GM23248 (cell line): Measurements from ENCODE around the gene COG5. TPM values are rescaled to one million over a fixed set of nuclear protein-coding genes. Genes with fewer than 3 reads are reported as not detected.
A peak's percentile ranks its signal among the peaks of the same experiment; 100 is the strongest.

Experiments used
- DNase-seq: peaks from one replicate; pipeline ENCODE4 v3.0.0-alpha.2; 2015
- H2AFZ ChIP-seq: fragments of 200-600 bp; sonication (generic); 2 replicates; pipeline ENCODE4 v1.6.1; 2016; ENCODE audit warnings: antibody characterized with exemption
- H3F3A ChIP-seq: fragments of 200-600 bp; sonication (generic); 2 replicates; pipeline ENCODE4 v1.6.1; 2016; ENCODE audit warnings: mild to moderate bottlenecking, antibody characterized with exemption, mixed run types; ENCODE audit not compliant: insufficient read depth
- H3K27ac ChIP-seq: fragments of 200-600 bp; sonication (generic); 2 replicates; pipeline ENCODE4 v1.5.1; 2016; ENCODE audit warnings: mild to moderate bottlenecking
- H3K27me3 ChIP-seq: fragments of 200-600 bp; sonication (generic); replicated peaks from 2 replicates; pipeline ENCODE4 v1.6.1; 2016; ENCODE audit warnings: mild to moderate bottlenecking; ENCODE audit not compliant: insufficient read depth
- H3K36me3 ChIP-seq: fragments of 200-600 bp; sonication (generic); 2 replicates; pipeline ENCODE4 v1.6.1; 2016; ENCODE audit warnings: low read depth, mild to moderate bottlenecking
- H3K4me1 ChIP-seq: fragments of 200-600 bp; sonication (generic); 2 replicates; pipeline ENCODE4 v1.6.1; 2016; ENCODE audit warnings: mild to moderate bottlenecking; ENCODE audit not compliant: insufficient read depth
- H3K4me2 ChIP-seq: fragments of 200-600 bp; sonication (generic); one replicate; pipeline ENCODE4 v1.6.1; 2016; ENCODE audit warnings: mild to moderate bottlenecking; ENCODE audit not compliant: unreplicated experiment
- H3K4me3 ChIP-seq: fragments of 200-600 bp; sonication (generic); 2 replicates; pipeline ENCODE4 v1.5.1; 2016; ENCODE audit warnings: mild to moderate bottlenecking
- H3K79me2 ChIP-seq: fragments of 200-600 bp; sonication (generic); 2 replicates; pipeline ENCODE4 v1.6.1; 2016; ENCODE audit warnings: mild to moderate bottlenecking; ENCODE audit not compliant: insufficient read depth
- H3K9ac ChIP-seq: fragments of 200-600 bp; sonication (generic); 2 replicates; pipeline ENCODE4 v1.6.1; 2016; ENCODE audit warnings: mild to moderate bottlenecking
- H3K9me2 ChIP-seq: fragments of 200-600 bp; sonication (generic); 2 replicates; pipeline ENCODE4 v1.6.1; 2016; ENCODE audit warnings: mixed run types, mild to moderate bottlenecking, moderate library complexity; ENCODE audit not compliant: insufficient read depth
- H3K9me3 ChIP-seq: fragments of 200-600 bp; sonication (generic); one replicate; pipeline ENCODE4 v1.6.1; 2017; ENCODE audit warnings: low read depth
- H4K20me1 ChIP-seq: fragments of 200-600 bp; sonication (generic); 2 replicates; pipeline ENCODE4 v1.6.0; 2016; ENCODE audit not compliant: insufficient read depth
- EZH2 ChIP-seq: fragments of 200-600 bp; sonication (generic); IDR thresholded peaks from 2 replicates; pipeline ENCODE4 v1.6.1; 2018; ENCODE audit warnings: antibody characterized with exemption, mild to moderate bottlenecking; ENCODE audit not compliant: insufficient read depth, poor library complexity, severe bottlenecking
- EZH2phosphoT487 ChIP-seq: fragments of 200-600 bp; sonication (generic); IDR thresholded peaks from 2 replicates; pipeline ENCODE4 v1.6.1; 2018; ENCODE audit warnings: antibody characterized with exemption, moderate library complexity, mild to moderate bottlenecking, low read depth; ENCODE audit not compliant: insufficient read depth
- WGBS, 2 experiments: methylation state at CpG; one replicate each; pipeline ENCODE4 v1.1.6; 2015 to 2017; ENCODE audit warnings: low lambda C conversion rate in 2 of 2, low coverage in 1 of 2; ENCODE audit errors: missing lambda C conversion rate in 2 of 2; 5-methylcytosine and 5-hydroxymethylcytosine counted together
- in situ Hi-C: fragments of 300-500 bp; cut with MboI; formaldehyde crosslinking; loops from 2 replicates; pipeline ENCODE4 v1.15.0; 2020
- polyA plus RNA-seq: library from polyadenylated mRNA; unstranded; fragments of >200 nt; fragmentation: Nextera tagmentation; extraction: Ambion mirVana; gene quantifications from 2 replicates; pipeline ENCODE4 v1.2.1, GENCODE V29; 2016
- total RNA-seq: library from RNA; depleted of rRNA; stranded (reverse); fragments of >200 nt; shearing (Covaris generic); gene quantifications from 2 replicates; pipeline ENCODE4 v1.2.3, GENCODE V29; 2014

The COG5 gene
- total and polyA plus RNA-seq, 2 experiments from 2014 or later = 20.7 to 26.0 TPM

DNA sequence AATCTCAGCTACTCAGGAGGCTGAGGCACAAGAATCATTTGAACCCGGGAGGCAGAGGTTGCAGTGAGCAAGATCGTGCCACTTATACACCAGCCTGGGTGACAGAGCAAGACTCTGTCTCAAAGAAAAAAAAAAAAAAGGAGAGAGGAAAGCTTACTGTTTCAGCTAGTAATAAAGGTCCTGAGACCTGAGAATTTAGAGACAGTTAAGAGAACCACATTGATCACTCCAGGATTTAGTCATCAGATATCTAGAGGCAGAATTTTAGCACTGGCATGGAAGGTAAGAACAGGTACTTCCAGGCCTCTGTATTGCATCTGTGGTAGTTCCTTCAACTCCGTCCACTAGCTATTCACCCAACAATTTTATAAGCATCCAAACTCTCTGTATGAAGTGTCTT, 7.8 kb downstream of the COG5 start:
- Histone ChIP-seq H4K20me1 (no peaks in the 10 kb centered on the region), H3K4me3 (no peak overlapping the region), H3K9ac (no peak overlapping the region), H3K27ac (no peak overlapping the region), H3K4me1 (peaks cover 15% of the 10 kb centered on the region), H3F3A (peaks cover 18% of the 10 kb centered on the region), H2AFZ (no peak overlapping the region), H3K79me2 (peaks cover 64% of the 10 kb centered on the region), H3K27me3 (no peaks in the 10 kb centered on the region), H3K9me2 (no peaks in the 10 kb centered on the region), H3K36me3 (peaks cover 25% of the 10 kb centered on the region), H3K9me3 (no peaks in the 10 kb centered on the region), H3K4me2 (no peak overlapping the region)
- in situ Hi-C loops = no loop called here
- no peak for DNase-seq
- WGBS, 2 experiments = 94 to 96% methylated on average over 3 of the region's 3 CpGs
- TF ChIP-seq EZH2 (no peak), EZH2phosphoT487 (no peak)

DNA sequence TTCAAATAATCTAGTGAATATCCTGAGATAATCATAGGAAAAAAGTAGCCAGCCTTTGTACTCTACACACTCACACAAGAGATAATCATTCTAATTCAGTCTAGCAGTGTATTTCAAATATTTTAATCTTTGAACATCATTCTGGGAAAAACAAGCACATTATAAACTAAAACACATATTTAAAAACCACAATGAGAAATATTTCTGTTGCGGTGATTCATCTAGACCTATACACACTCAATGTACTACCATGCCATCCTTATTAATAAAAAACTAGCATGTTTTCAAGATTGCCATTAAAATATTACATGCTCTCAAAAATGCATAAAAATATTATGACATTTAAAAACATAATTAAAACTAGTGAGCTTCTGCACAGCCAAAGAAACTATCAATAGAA, 11.8 kb downstream of the COG5 start:
- Histone ChIP-seq H3K4me1 (no peaks in the 10 kb centered on the region), H3K27ac (no peak overlapping the region), H3K9ac (no peak overlapping the region), H3K4me3 (no peak overlapping the region), H3K9me3 (no peaks in the 10 kb centered on the region), H3K79me2 (peaks cover 41% of the 10 kb centered on the region), H2AFZ (no peak overlapping the region), H3K36me3 (peaks cover 17% of the 10 kb centered on the region), H3F3A (no peaks in the 10 kb centered on the region), H4K20me1 (no peaks in the 10 kb centered on the region), H3K4me2 (no peak overlapping the region), H3K9me2 (no peaks in the 10 kb centered on the region), H3K27me3 (no peaks in the 10 kb centered on the region)
- DNase-seq = peak; percentile 12
- no peak for TF ChIP-seq EZH2phosphoT487
- in situ Hi-C loops = no loop called here
- 63 to 70% methylated on average over 1 of the region's 1 CpG for WGBS, 2 experiments

DNA sequence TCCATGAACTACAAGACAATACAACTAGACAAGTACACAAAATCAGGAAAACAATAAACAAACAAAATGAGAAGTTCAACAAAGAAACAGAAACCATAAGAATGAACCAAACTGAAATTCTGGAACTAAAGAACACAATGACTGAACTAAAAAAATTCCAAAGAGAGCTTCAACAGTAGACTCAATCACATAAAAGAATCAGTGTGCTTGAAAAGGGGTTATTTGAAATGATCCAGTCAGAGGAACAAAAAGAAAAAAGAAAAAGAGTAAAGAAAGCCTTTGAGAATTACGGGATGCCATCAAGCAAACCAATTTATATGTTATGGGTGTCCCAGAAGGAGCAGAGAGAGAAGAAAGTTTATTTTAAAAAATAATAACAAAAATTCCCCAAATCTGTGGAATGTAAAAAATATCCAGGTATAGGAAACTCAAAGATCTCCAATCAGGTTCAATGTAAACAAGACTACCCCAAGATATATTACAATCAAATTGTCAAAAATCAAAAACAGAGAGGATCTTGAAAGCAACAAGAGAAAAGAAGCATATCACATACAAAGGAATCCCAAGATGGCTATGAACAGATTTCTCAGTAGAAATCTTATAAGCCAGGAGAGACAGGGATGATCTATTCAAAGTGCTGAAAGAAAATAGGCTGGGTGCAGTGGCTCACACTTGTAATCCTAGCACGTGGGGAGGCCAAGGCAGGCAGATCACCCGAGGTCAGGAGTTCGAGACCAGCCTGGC, 18.7 kb downstream of the COG5 start:
- Histone ChIP-seq H3K4me3 (no peak overlapping the region), H3K79me2 (peaks cover 40% of the 10 kb centered on the region), H4K20me1 (no peaks in the 10 kb centered on the region), H3K9me3 (no peaks in the 10 kb centered on the region), H3F3A (no peaks in the 10 kb centered on the region), H3K36me3 (peaks cover 13% of the 10 kb centered on the region), H3K9ac (no peak overlapping the region), H2AFZ (no peak overlapping the region), H3K27me3 (no peaks in the 10 kb centered on the region), H3K4me2 (no peak overlapping the region), H3K9me2 (no peaks in the 10 kb centered on the region), H3K4me1 (no peaks in the 10 kb centered on the region), H3K27ac (no peak overlapping the region)
- no peak for TF ChIP-seq EZH2
- no peak for TF ChIP-seq EZH2phosphoT487
- in situ Hi-C loops = no loop called here
- 92% methylated on average over 4 of the region's 4 CpGs for WGBS, 2 experiments
- no peak for DNase-seq

DNA sequence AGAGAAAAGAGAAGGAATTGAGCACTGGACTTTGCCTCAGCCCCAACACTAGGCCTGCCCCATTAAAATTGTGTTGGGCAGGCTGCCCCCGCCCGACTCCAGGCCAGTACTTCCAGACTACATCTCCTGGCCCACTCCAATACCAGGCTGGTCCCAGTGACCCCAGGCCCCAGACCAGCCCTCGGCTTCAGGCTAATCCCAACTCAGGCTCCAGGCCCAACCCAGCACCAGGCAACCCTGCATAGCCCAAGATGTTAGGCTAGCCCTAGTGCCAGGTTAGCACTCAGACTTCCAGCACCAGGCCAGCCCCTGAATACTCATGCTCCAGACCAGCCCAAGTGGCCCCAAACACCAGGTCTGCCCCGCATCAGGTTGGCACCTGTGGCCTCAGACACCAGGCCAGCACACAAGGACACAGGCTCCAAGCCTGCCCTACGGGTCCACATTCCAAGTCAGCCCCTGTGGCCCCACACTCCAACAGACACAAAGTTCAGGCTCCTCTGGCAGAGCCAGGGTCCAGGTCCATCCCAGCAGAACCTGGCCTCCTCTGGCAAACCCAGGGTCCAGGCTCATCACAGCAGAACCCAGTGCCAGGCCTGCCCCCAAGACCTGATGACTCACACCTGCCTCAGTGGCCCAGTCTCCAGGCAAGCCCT, 20.3 kb downstream of the COG5 start:
- H3K4me1 ChIP-seq = no peaks in the 10 kb centered on the region
- H3K9me3 ChIP-seq = no peaks in the 10 kb centered on the region
- peaks cover 35% of the 10 kb centered on the region for H3K79me2 ChIP-seq
- no peak overlapping the region for H3K4me3 ChIP-seq
- no peak for DNase-seq
- H3K9me2 ChIP-seq = no peaks in the 10 kb centered on the region
- no peak overlapping the region for H2AFZ ChIP-seq
- no peak for TF ChIP-seq EZH2
- TF ChIP-seq EZH2phosphoT487 = no peak
- no peaks in the 10 kb centered on the region for H4K20me1 ChIP-seq
- H3F3A ChIP-seq = no peaks in the 10 kb centered on the region
- 88 to 91% methylated on average over 5 of the region's 5 CpGs for whole genome bisulfite sequencing, 2 experiments
- H3K4me2 ChIP-seq = no peak overlapping the region
- peaks cover 13% of the 10 kb centered on the region for H3K36me3 ChIP-seq
- H3K27ac ChIP-seq = no peak overlapping the region
- H3K27me3 ChIP-seq = no peaks in the 10 kb centered on the region
- in situ Hi-C loops = no loop called here
- no peak overlapping the region for H3K9ac ChIP-seq
